AML-193 (cell line): ENCODE data around the gene SLC25A11.
"Not testable (repeated sequence)": the region's sequence is repeated elsewhere in the genome, so short reads cannot be mapped to it uniquely, and the experiment has no call there.

Experiments used
- DNase-seq, 2 experiments: peaks; one replicate each; lab custom pipeline; 2025; lab: John Stamatoyannopoulos, UW

The SLC25A11 gene

DNA sequence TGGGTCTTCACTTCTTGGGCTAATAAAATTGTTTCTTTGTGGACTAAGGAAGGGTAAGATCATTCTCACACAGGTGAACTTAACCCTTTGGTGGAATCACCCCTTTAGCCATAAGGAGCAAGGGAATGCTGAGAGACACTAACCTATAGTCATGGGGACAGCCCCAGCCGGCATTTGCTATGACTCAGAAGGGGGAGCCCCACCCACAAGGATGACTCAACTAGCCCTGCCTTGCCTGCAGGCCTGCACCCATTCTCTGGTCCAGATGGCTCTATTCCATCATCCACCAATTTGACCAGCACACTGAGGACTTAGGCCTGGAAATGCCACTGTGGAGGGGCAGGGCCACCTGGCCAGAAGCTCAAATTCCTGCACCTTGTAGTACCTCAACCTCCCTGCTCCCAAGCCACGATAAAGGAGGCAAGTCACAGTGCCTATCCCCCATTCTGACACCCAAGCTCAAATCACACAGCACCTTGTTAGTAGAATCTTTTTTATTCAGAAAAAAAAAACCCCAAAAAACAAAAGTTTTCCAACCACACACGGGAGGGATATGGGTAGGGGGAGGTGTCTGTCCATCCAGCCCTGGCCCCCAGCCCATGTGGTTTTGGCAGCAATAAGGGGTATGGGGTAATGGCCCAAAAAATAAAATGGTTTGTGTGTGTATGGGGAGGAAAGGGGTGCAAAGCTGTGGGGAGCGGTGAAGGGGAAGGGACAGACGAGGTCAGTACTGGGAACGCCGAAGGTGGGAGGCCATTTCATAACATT, 5.5 kb upstream of the SLC25A11 start:
- peak; percentile 27 for DNase-seq

DNA sequence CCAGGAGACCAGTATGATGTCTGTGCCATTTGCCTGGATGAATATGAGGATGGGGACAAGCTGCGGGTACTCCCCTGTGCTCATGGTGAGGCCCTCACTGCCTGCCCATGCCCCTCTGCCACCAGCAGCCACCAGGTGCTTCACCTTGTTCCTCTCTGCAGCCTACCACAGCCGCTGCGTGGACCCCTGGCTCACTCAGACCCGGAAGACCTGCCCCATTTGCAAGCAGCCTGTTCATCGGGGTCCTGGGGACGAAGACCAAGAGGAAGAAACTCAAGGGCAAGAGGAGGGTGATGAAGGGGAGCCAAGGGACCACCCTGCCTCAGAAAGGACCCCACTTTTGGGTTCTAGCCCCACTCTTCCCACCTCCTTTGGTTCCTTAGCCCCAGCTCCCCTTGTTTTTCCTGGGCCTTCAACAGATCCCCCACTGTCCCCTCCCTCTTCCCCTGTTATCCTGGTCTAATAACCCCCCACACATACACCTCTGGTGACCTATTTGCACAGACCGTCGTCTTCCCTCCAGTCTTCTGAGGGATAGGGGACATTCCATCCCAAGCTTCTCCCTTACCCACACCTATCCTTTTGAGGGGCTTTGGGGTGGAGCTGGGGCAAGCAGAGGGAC, 4.8 kb upstream of the SLC25A11 start:
- DNase-seq = no peak

DNA sequence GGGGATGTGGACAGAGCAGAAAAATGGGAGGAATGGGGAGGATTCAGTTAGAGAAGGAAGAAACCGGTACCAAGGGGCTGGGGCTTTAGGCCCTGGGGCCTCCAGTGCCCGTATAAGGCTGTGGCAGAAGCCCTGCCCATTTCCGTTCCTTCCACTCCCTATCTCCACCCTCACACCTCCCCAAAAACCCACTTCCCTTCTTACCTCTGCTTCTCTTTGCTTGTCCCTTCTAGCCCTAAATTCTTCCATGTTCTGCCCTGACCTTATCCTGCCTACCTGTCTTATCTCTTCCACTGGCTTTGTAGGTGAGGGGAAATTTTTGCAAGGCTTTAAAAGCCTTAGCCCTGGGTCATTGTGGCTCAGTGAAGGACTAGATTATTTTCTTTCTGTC, 4.3 kb upstream of the SLC25A11 start:
- peak; percentile 11 to 41 for DNase-seq

DNA sequence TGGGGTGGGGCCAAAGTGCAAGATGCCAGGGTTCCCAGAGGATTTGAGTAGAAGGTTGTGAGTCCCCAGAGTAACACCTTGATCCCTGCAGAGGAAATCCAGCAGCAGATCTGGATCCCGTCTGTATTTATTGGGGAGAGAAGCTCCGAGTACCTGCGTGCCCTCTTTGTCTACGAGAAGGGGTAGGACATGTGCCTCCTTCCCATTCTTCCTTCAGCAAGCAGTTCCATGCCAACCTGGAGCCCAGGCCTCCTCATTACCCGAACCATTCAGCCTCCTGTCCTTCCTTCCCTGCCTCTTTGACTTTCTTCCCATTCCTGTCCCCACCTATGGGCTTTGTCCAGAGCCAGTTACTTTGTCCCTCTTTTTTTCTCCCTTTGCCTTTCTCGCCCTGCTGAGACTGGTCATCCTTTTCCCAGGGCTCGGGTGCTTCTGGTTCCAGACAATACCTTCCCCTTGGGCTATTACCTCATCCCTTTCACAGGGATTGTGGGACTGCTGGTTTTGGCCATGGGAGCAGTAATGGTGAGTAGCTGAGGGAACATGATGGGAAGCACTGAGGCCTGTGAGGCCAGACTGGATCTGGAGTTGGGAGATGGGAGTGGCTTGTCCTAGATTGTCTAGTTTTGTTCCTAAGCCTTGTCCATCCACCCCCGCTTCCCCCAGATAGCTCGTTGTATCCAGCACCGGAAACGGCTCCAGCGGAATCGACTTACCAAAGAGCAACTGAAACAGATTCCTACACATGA, 3.1 kb upstream of the SLC25A11 start:
- no peak for DNase-seq

DNA sequence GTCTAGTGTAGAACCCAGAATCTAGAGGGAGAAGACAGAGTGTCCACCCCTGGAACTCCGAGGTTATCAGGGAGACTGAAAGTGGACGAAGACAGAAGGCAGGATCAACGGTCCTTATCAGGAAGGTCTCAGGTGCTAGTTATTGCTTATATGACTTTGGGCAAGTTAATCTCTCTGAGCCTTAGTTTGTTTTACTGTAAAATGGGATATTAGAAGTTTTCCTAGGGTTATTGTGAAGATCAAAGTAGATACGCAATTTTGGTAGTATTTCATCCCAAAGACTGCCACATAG, 1.4 kb upstream of the SLC25A11 start:
- DNase-seq = no peak

DNA sequence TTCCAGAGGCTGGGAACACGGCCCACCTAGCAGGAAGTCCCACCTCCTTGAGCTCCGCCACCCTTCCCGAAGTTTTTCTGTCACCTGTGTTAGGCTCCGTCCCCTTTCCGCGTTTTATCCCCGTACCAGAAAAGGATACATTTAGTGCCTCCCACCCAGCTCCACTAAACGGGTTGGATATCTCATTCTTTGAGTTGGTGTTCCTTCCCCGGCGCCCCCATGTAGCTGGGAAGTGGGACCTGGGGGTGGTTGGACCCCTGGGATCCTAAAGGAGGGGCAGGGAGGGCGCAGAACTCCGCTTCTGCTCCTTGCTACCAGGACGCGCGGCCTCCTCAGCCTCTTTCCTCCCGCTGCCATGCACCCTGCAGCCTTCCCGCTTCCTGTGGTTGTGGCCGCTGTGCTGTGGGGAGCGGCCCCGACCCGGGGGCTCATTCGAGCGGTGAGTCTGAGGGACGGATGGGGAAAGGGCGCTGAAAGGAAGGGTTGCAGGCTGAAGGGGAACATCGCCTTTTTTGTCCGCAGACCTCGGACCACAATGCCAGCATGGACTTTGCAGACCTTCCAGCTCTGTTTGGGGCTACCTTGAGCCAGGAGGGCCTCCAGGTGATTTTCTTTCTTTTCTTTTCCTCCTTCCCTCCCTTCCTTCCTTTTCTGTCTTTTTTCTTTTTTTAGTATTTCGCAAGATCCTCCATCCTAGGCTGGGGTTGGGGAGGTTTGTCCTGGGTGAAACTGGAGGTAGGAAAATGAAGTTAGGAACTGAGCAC, 891 bp upstream of the SLC25A11 start:
- no peak for DNase-seq

DNA sequence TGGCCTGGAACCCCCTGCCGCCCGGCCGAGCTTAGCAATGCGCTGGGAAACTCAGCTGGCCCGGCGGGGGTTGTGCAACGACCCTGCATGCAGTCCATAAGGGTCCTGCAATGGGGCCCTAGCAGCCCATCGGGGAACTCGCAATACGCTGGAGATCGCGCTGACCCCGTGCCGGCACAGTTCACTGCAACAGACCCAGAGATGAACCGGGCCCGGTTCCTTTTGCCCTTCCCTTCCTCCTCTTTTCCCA, 375 bp downstream of the SLC25A11 start:
- DNase-seq = no peak

DNA sequence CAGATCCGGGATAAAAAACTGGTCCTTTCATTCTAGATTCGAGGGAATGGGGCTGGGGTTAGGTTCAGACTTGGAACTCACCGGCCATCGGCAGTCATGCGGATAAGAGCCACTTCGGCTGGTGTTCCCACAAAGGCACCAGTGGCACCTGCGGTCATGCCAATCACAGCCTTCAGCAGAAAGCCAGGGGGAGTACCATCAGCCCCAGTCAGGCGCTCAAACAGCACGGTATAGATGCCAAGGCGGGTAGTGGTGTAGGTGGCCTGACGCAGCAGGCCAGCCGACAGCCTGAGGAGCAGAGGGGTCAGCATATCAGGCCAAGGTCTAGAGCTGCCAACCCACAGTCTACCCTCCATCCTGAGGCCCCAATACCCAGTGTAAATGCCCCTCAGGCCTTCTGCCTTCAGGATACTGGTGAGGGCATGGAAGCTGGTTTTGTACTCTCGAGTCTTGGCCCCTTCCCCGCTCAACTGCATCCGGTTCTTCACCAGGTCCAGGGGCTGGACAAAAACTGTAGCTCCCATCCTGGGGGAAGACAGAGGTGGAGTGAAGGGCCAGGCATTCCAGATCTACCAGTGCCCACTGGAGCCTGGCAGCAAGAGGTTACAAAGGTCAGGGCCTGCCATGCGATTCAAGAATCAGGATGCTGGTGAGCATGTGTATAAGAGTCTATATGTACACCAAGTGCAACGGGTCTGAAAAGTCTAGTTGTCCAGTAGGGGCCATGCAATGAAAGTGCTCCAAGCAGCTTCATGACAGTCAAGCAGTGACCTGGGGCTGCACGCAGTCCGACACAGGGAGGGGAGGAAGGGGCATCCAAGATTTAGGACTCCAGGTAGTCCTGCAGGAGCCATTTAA, 929 bp downstream of the SLC25A11 start:
- DNase-seq = no peak

DNA sequence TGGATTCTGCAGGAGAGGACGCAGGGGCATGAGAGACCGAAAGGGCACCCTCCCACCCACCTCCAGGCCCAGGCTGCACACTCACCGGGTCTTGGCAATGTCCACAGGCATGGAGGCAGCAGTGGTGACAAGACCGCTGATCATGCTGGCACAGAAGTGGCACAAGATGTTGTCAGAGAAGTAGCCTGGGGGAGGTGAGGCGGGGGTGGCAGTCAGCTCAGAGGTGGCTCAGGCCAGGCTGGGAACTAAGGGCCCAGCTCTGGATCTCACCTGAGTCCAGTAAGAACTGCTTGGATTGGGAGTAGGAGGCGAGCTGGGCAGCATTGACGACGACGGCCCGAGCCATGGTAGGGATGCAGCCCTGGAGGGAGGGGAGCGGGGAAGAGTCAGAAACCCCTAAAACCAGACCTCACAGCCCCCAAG, 1.8 kb downstream of the SLC25A11 start:
- no peak for DNase-seq

DNA sequence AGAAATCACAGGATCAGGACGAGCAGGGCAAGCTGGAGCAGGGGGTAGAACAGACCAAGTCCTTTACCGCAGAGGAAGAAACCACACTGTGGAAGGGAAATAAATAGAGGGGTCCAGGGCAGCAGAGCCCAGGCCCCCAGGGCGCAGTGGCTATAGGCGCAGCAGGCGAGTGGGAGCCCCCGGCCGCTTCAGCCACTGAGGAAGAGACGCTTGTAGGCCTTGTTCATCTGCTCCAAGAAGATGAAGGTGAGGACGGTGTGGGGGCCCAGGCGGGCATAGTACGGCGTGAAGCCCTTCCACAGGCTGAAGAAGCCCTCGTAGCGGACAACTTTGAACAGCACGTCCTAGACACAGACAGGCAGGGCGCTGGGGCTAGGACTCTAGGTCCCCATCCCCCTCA, 2.3 kb downstream of the SLC25A11 start:
- DNase-seq = no peak

DNA sequence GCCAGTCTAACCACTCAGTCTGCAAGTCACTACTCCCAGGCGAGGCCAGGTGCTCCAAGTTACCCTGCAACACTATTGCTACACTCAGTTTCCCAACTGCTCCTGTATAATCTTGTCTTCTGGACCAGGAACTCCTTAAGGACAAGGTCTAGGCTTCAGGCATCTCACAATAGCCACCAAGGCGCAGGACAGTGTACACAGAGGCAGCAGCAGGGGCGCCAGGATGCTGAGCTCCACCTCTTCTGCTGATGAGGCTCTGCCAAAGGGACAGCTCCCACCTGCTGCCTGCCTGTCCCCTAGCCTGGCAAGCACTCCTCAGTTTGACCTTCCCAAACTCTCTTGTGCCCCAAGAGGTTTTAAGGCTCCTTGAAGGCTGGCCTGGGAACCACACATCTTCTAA, 3.4 kb downstream of the SLC25A11 start:
- no peak for DNase-seq

DNA sequence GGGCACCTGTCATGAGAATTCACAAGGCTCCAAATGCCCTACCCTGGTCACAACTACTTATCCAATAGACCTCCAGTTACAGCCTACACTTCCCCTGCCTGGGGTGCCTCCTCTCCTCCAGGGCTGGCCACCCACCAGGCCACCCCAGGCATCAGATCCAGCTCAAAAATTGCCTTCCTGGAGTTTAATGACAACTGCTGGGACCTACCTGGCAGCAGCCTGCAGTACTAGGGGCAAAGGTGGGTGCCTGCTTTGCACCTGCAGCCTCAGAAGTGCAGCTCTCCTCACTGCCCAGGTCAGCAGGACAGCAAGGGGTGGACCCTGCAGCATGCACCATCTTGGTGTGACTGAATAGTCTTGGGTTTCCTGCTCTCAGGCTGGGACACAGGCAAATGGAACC, 4.2 kb downstream of the SLC25A11 start:
- DNase-seq = no peak

DNA sequence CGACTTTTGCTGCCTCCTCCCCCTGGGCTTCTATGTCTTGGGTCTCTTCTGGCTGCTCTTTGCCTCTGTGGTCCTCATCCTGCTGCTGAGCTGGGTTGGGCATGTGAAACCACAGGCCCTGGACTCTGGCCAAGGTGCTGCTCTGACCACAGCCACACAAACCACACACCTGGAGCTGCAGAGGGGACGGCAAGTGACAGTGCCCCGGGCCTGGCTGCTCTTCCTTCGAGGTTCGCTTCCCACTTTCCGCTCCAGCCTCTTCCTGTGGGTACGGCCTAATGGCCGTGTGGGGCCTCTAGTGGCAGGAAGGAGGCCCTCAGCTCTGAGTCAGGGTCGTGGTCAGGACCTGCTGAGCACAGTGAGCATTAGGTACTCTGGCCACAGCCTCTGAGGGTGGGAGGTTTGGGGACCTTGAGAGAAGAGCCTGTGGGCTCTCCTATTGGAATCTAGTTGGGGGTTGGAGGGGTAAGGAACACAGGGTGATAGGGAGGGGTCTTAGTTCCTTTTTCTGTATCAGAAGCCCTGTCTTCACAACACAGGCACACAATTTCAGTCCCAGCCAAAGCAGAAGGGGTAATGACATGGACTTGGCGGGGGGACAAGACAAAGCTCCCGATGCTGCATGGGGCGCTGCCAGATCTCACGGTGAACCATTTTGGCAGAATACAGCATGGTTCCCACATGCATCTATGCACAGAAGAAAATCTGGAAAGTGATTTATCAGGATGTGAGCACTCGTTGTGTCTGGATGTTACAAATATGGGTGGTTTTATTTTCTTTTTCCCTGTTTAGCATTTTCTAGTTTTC, 5.5 kb downstream of the SLC25A11 start:
- DNase-seq = peak; percentile 25 to 51

DNA sequence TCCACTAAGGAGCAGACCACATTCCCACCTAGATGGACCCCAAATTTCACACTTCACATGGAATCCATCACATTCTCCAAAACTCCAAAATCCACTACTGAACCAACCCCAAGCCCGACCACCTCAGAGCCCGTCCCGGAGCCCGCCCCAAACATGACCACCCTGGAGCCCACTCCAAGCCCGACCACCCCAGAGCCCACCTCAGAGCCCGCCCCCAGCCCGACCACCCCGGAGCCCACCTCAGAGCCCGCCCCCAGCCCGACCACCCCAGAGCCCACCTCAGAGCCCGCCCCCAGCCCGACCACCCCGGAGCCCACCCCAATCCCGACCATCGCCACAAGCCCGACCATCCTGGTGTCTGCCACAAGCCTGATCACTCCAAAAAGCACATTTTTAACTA, 6.2 kb downstream of the SLC25A11 start:
- no peak for DNase-seq

DNA sequence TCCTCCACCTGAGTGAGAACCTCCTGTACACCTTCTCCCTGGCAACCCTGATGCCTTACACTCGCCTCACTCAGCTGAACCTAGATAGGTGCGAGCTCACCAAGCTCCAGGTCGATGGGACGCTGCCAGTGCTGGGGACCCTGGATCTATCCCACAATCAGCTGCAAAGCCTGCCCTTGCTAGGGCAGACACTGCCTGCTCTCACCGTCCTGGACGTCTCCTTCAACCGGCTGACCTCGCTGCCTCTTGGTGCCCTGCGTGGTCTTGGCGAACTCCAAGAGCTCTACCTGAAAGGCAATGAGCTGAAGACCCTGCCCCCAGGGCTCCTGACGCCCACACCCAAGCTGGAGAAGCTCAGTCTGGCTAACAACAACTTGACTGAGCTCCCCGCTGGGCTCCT, 7.1 kb downstream of the SLC25A11 start:
- DNase-seq = no peak

DNA sequence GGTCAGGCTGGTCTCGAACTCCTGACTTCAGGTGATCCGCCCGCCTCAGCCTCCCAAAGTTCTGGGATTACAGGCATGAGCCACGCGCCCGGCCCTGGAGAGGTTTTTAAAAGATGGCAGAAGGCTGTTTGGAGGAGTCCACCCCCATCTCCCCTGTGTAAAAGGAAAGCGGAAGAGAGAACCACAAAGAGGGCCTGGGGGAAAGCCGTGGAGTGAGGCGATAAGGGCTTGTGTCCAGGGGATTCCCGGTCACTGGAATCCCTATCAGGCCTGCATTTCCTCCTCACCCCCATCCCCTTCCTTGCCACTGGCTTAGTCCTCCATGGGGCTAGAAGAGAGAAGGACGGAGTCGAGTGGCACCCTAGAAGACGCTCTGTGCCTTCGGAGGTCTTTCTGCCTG, 7.9 kb downstream of the SLC25A11 start, which contains the start of gene GP1BA:
Gene GP1BA, plus strand, starts transcription at position 315 of the 400 bp plus-strand sequence. CDS start 328 bp downstream, outside the sequence.
- DNase-seq = no peak

DNA sequence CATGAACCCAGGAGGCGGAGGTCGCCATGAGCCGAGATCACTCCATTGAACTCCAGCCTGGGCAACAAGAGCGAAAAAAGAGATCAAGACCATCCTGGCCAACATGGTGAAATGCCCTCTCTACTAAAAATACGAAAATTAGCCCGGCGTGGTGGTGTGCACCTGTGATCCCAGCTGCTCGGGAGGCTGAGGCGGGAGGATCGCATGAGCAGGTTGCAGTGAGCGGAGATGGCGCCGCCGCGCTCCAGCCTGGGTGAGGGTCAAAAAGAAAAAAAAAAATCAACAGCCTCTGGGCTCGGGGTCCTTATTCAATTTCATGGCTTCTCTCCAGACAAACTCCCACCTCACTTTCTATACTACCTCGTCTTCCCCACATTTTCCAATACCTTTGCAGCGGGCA, 11.0 kb downstream of the SLC25A11 start:
- no peak for DNase-seq

DNA sequence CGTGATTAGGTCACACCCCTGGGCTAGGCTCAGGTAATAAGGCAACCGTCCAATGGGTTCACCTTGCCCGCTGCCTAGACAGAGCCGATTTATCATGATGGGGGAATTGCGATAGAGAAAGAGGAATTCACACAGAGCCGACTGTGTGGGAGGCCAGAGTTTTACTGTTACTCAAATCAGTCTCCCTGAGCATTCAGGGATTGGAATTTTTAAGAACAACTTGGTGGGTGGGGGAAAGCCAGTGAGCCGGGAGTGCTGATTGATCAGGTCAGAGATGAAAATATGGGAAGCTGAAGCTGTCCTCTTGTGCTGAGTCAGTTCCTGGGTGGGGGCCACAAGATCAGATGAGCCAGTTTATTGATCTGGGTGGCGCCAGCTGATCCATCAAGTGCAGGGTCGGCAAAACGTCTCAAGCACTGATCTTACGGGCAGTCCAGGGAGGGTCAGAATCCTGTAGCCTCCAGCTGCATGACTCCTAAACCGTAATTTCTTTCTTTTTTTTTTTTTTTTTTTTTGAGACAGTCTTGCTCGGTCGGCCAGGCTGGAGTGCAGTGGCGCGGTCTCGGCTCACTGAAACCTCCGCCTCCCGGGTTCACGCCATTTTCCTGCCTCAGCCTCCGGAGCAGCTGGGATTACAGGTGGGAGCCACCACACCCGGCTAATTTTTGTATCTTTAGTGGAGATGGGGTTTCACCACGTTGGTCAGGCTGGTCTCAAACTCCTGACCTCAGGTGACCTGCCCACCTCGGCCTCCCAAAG, 13.1 kb downstream of the SLC25A11 start:
- DNase-seq = not testable (repeated sequence)

DNA sequence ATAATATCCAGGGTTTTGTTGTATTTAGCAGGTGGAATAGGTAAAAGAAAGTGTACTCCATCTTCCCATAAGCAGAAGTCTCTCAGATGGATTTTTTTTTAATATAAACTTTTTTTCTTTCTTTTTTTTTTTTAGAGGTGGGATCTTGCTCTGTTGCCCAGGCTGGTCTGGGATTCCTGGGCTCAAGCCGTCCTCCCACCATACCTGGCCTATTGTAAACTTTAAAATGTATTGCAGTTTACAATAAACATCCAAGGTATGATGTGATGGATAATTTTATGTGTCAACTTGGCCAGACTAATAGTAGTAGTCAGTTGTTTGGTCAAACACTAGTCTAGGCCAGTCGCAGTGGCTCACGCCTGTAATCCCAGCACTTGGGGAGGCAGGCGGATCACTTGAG, 18.5 kb downstream of the SLC25A11 start:
- DNase-seq = no peak

DNA sequence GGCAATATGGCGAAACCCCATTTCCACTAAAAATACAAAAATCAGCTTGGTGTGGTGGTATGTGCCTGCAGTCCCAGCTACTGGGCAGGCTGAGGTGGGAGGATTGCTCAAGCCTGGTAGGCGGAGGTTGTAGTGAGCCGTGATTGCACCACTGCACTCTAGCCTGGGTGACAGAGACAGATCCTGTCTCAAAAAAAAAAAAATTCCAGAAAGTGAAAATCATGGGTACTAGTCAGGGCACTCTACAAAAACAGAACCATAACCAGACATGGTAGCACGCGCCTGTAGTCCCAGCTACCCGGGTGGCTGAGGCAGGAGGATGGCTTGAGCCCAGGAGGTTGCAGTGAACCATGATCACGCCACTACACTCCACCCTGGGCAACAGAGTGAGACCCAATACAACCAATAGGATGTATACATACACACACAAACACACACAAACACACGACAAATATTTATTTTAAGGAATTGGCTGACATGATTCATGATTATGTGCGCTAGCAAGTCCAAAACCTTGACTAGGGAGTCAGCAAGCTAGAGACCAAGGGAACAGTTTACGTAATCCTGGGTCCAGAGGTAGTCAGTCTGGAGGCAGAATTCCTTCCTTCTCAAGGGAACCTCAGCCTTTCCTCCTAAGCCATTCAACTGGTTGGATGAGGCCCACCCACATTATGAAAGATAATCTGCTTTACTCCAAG, 19.3 kb downstream of the SLC25A11 start:
- peak; percentile 40 for DNase-seq
